A549 (cell line): ENCODE measurements around the gene ITGA5. TPM values are rescaled to one million over a fixed set of nuclear protein-coding genes. Genes with fewer than 3 reads are reported as not detected.

Experiments used
- ATAC-seq, 2 experiments: fragments of 200-7000 bp in 1 of 2; fragments of >200 bp in 1 of 2; cut with Nextera tagmentation in 1 of 2; cut with Tn5 transposase in 1 of 2; 3 replicates each; pipeline versions ENCODE4 v1.8.0 to v1.9.1; 2018 to 2020; ENCODE audit warnings: mild to moderate bottlenecking in 1 of 2, moderate library complexity in 1 of 2
- CTCF ChIA-PET: fragments of 300-600 bp; sonication (Branson Sonifier 250); formaldehyde crosslinking; extraction: SDS; loops from one replicate; lab custom pipeline; 2021; ENCODE audit warnings: antibody characterized with exemption, inconsistent platforms; lab: Yijun Ruan, JAX
- POLR2A ChIA-PET: fragments of 350-600 bp; formaldehyde crosslinking; extraction: SDS; loops from one replicate; lab custom pipeline; 2021; ENCODE audit warnings: antibody characterized with exemption, inconsistent platforms; lab: Yijun Ruan, JAX
- DNase-seq, 2 experiments: peaks; one replicate each; pipeline versions ENCODE4 v3.0.0 to v3.0.0-alpha.2; 2011 to 2016; ENCODE audit warnings: low read depth in 1 of 2, low spot score in 1 of 2
- FAIRE-seq: peaks from 2 replicates; lab custom pipeline; 2011; peaks lifted over from hg19 to GRCh38; lab: Jason Lieb, UNC
- H3K27ac ChIP-seq, 2 experiments: fragments of >200 bp; sonication (Bioruptor Twin); formaldehyde crosslinking; 3 replicates each; pipeline ENCODE4 v1.5.1; 2016 to 2017
- H3K4me1 ChIP-seq: fragments of >200 bp; sonication (Bioruptor Twin); formaldehyde crosslinking; 3 replicates; pipeline ENCODE4 v1.6.1; 2016
- H3K4me2 ChIP-seq: fragments of >200 bp; sonication (Bioruptor Twin); formaldehyde crosslinking; 3 replicates; pipeline ENCODE4 v1.6.1; 2016
- H3K4me3 ChIP-seq: fragments of >200 bp; sonication (Bioruptor Twin); formaldehyde crosslinking; 3 replicates; pipeline ENCODE4 v1.5.1; 2016
- H3K9me3 ChIP-seq: fragments of >200 bp; sonication (Bioruptor Twin); formaldehyde crosslinking; 3 replicates; pipeline ENCODE4 v1.6.1; 2016
- ATOH8 ChIP-seq: fragments of 250-450 bp; sonication (Bioruptor Pico); IDR thresholded peaks from 2 replicates; pipeline ENCODE4 v1.5.0; 2020; ENCODE audit warnings: low read depth, mild to moderate bottlenecking, moderate library complexity
- CEBPB ChIP-seq, 2 experiments: fragments of >200 bp in 1 of 2; sonication (Bioruptor Twin) in 1 of 2; formaldehyde crosslinking in 1 of 2; IDR thresholded peaks; 2 replicates each; pipeline ENCODE4 v1.6.1; 2012 to 2016
- ELK1 ChIP-seq: fragments of 150-350 bp; IDR thresholded peaks from 2 replicates; pipeline ENCODE4 v1.6.1; 2014; ENCODE audit warnings: low read depth, mild to moderate bottlenecking, low read length
- FOSB ChIP-seq: fragments of 250-450 bp; sonication (Bioruptor Pico); IDR thresholded peaks from 2 replicates; pipeline ENCODE4 v1.5.0; 2020; ENCODE audit warnings: mild to moderate bottlenecking, moderate library complexity
- HMGXB4 ChIP-seq: fragments of 250-450 bp; sonication (Bioruptor Pico); IDR thresholded peaks from 2 replicates; pipeline ENCODE4 v1.5.0; 2021; ENCODE audit warnings: mild to moderate bottlenecking, moderate library complexity, borderline replicate concordance
- HOXA7 ChIP-seq: fragments of 250-450 bp; sonication (Bioruptor Pico); IDR thresholded peaks from 2 replicates; pipeline ENCODE4 v1.5.0; 2020; ENCODE audit warnings: mild to moderate bottlenecking, moderate library complexity
- HOXB5 ChIP-seq: fragments of 250-450 bp; sonication (Bioruptor Pico); IDR thresholded peaks from 2 replicates; pipeline ENCODE4 v1.5.0; 2020; ENCODE audit warnings: mild to moderate bottlenecking, moderate library complexity
- MAX ChIP-seq: IDR thresholded peaks from 2 replicates; pipeline ENCODE4 v1.6.1; 2012
- MAZ ChIP-seq: fragments of 150-350 bp; IDR thresholded peaks from 2 replicates; pipeline ENCODE4 v1.6.1; 2014; ENCODE audit warnings: antibody characterized with exemption, low read depth, low read length, borderline replicate concordance
- NFE2L2 ChIP-seq: fragments of 150-350 bp; conservative IDR thresholded peaks from 2 replicates; pipeline ENCODE4 v1.6.1; 2014; ENCODE audit warnings: low read length
- NPAS2 ChIP-seq: fragments of 250-450 bp; sonication (Bioruptor Pico); IDR thresholded peaks from 2 replicates; pipeline ENCODE4 v1.8.0; 2022; ENCODE audit warnings: mild to moderate bottlenecking, moderate library complexity, borderline replicate concordance
- NR3C1 ChIP-seq: fragments of >200 bp; sonication (Bioruptor Twin); formaldehyde crosslinking; IDR thresholded peaks from 3 replicates; pipeline ENCODE4 v1.6.1; 2017
- RARB ChIP-seq: fragments of 250-450 bp; sonication (Bioruptor Pico); IDR thresholded peaks from 2 replicates; pipeline ENCODE4 v1.8.0; 2021; ENCODE audit warnings: mild to moderate bottlenecking, moderate library complexity
- RNF2 ChIP-seq: fragments of 200-600 bp; sonication (generic); IDR thresholded peaks from 2 replicates; pipeline ENCODE4 v1.6.1; 2016; ENCODE audit warnings: low read depth, mild to moderate bottlenecking, antibody characterized with exemption, moderate library complexity, borderline replicate concordance
- TP53 ChIP-seq: fragments of 250-450 bp; sonication (Bioruptor Pico); IDR thresholded peaks from 2 replicates; pipeline ENCODE4 v1.5.0; 2021; ENCODE audit warnings: mild to moderate bottlenecking, moderate library complexity
- ZC3H11A ChIP-seq: fragments of 450-650 bp; IDR thresholded peaks from 2 replicates; pipeline ENCODE4 v1.6.1; 2014; ENCODE audit warnings: antibody characterized with exemption, mild to moderate bottlenecking
- ZSCAN20 ChIP-seq: fragments of 250-450 bp; sonication (Bioruptor Pico); IDR thresholded peaks from 2 replicates; pipeline ENCODE4 v1.8.0; 2022; ENCODE audit warnings: mild to moderate bottlenecking, moderate library complexity
- WGBS: methylation state at CpG from one replicate; pipeline ENCODE4 v1.1.6; 2017; ENCODE audit errors: missing lambda C conversion rate; 5-methylcytosine and 5-hydroxymethylcytosine counted together
- polyA plus RNA-seq, 4 experiments: library from polyadenylated mRNA; depleted of rRNA in 3 of 4; stranded (reverse); fragments of >200 nt; fragmentation: RNase III in 1 of 4; extraction: RNeasy Plus Mini Kit Qiagen cat#74134 plus additional on column Dnase treatment in 1 of 4; gene quantifications; 2 replicates in 3 of 4; 3 replicates in 1 of 4; pipeline ENCODE4 v1.2.3, GENCODE V29; 2011 to 2017

The ITGA5 gene
- polyA plus RNA-seq, 2 of the 4 experiments (the other 2 are of a cell fraction), result 27.2 to 31.7 TPM

GRCh38 chr12:54416687-54417603, 2.1 kb downstream of the ITGA5 start:
- whole genome bisulfite sequencing, result 82% methylated on average over 5 of the region's 5 CpGs
- TF ChIP-seq NR3C1, result no peak
- TF ChIP-seq CEBPB (IDR thresholded peaks at IDR 0.05), result peak in 1 of 2 experiments; percentile 63; a peak in 2 of 4 replicates
- TF ChIP-seq TP53, result no peak
- Histone ChIP-seq H3K4me1 (peaks cover 66% of the 10 kb centered on the region), H3K9me3 (no peaks in the 10 kb centered on the region), H3K4me2 (peak overlapping the region; percentile 81), H3K27ac (peak overlapping the region; percentile 94 to 99), H3K4me3 (peak overlapping the region; percentile 77)
- ATAC-seq (no peak), FAIRE-seq (no peak), DNase-seq (no peak)
- CTCF ChIA-PET, result interaction anchor here (0.6 to 47.9 kb wide), 7 partner anchors 8 to 1327 kb away, joined by 3 to 1279 read pairs (median 7); no protein-coding TSS in a partner anchor
- POLR2A ChIA-PET, result interaction anchor here (2.1 kb wide), 1 partner anchor 17 kb away, joined by 7 read pairs; no protein-coding TSS in a partner anchor

GRCh38 chr12:54415221-54415929, 3.7 kb downstream of the ITGA5 start:
- no peak overlapping the region for H3K27ac ChIP-seq
- ChIA-PET CTCF (interaction anchor here (1.1 to 47.9 kb wide), 5 partner anchors 15 to 214 kb away, joined by 3 to 1279 read pairs (median 11); no protein-coding TSS in a partner anchor), POLR2A (no interaction called here)
- DNase-seq (no peak), ATAC-seq (no peak), FAIRE-seq (no peak)
- peaks cover 64% of the 10 kb centered on the region for H3K4me1 ChIP-seq
- H3K4me2 ChIP-seq, result no peak overlapping the region
- TF ChIP-seq ZC3H11A, result no peak
- no peak overlapping the region for H3K4me3 ChIP-seq
- no peaks in the 10 kb centered on the region for H3K9me3 ChIP-seq
- WGBS, result 73% methylated on average over 4 of the region's 4 CpGs

- ChIA-PET CTCF (interaction anchor here (0.8 to 47.9 kb wide), 6 partner anchors 11 to 35 kb away, joined by 3 to 1279 read pairs (median 8); no protein-coding TSS in a partner anchor), POLR2A (no interaction called here)
- DNase-seq, result no peak
- Histone ChIP-seq H3K4me1 (peaks cover 56% of the 10 kb centered on the region), H3K4me2 (no peak overlapping the region), H3K4me3 (no peak overlapping the region), H3K9me3 (no peaks in the 10 kb centered on the region), H3K27ac (peak overlapping the region in 1 of 2 experiments; percentile 47; a peak in 1 of 6 replicates)
- TF ChIP-seq NFE2L2, result no peak
- TF ChIP-seq ELK1, result no peak
- no peak for TF ChIP-seq HOXB5 (CRISPR knock-in tag)
- TF ChIP-seq ATOH8 (CRISPR knock-in tag), result no peak
- TF ChIP-seq ZSCAN20, result no peak
- no peak for TF ChIP-seq MAX
- no peak for TF ChIP-seq RARB (CRISPR knock-in tag)
- no peak for TF ChIP-seq CEBPB (IDR thresholded peaks at IDR 0.05)
- no peak for TF ChIP-seq FOSB (CRISPR knock-in tag)
- TF ChIP-seq RNF2, result no peak
- no peak for TF ChIP-seq NPAS2
- TF ChIP-seq HOXA7, result no peak
- no peak for TF ChIP-seq MAZ
- no peak for TF ChIP-seq NR3C1
- TF ChIP-seq HMGXB4 (CRISPR knock-in tag), result no peak
- no peak for ATAC-seq
- no peak for FAIRE-seq
- 78% methylated on average over 9 of the region's 9 CpGs for WGBS
These were observed 5.5 kb downstream of the ITGA5 start for GRCh38 chr12:54413284-54414190.
